AG08396 (cell line): ENCODE measurements around the gene CPVL.
"Not testable (repeated sequence)": the region's sequence is repeated elsewhere in the genome, so short reads cannot be mapped to it uniquely, and the experiment has no call there.

Source experiments
- DNase-seq: peaks from one replicate; pipeline ENCODE4 v3.0.0; 2012; ENCODE audit warnings: low spot score, mixed read lengths

Gene CPVL

DNA sequence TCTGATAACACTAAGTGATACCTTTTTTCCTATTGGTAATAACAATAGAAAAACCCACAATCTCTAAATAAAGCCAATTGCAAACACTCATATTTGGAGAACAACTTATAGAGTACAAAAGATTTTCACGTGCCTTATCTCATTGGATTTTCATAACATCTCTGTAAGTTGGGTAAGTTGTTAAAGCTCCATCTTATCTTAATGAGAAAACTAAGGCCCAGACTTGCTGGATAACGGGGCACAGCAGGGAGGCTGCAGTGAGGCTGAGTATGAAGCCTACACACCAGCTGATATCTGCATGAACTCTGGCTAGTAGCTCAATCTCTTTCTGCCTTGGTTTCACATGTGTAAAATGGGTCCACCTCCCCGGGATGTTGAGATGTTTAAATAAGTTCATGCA lies 26.8 kb downstream of the CPVL start:
- no peak for DNase-seq

DNA sequence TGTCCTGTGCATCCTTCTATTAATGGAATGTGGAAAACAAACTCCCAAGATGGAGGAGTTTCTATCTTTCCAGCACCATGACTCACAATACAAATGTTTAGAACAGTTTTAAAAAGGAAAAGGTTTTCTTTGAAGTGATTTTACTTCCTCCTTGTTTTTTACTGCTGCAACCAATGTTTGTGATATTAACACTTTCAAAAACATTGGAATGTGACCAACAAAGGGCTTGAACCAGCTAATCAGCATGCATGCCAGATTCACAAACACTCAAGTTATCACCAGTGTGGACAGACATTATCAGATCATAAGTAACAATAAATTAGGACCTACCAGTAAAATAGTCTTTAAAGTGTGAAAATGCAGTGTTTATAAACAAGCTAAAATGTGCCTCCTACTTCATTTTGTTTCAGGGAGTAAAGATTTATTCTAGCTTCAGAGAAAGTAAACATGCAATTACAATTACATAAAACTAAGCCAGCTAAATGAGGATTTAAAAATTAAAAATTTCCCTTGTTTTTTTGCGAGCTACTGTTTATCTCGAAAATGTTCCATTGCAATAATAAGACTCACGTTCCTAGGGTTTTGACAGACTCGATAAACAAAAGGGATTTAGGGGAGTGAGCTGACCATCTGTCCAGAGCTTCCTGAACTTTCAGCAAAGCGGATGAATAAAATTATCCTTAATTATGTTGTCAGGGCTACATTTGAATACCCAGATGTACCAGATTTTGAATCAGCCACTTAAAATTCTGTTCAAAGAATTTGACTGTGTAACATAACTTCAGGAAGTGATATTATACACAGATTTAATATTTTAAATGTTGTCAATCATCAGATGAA lies 29.8 kb downstream of the CPVL start:
- DNase-seq, result no peak

DNA sequence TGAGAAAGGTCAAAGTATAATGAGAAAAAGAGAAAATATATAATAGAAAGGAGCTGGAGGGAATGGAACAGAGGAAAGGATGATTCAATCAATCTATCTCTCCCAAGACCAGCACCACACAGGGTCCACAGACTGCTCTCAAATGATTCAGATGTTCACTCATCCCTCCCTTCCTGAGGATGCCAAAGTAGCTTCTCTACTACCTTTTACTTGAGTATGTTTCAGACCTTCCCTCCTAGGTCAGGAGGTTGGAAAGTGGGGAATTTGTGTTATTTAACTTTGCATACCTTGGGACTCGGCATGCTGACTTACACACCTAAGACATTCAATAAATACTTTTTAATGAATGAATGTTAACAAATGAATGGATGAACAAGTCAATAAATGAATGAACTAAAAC lies 30.6 kb downstream of the CPVL start:
- no peak for DNase-seq

DNA sequence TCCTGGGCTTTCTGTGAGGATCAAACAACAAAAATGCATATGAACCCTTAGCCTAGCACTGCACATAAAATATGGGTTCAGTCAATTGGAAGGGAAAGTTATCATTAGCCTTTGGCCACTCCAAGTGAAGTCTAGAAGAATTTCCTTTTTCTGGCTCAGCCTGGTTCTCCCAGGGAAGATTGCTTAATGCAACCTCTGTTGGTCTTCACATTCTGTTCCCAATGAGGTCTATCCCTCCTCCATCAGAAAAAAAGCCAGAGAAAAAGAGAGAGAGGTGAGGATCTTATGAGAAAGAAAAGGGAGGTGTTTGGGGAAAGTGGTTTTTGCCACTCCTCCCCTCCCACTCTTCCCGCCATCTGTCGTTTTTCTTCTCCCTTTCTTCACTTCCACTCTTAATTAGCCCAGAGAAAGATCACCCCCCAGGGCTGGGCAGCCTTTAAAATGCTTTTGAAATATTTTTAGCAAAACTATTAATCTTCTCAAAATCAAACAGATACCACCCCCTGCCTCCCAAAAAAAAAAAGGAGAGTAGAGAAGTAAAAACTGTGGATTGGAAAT lies 31.1 kb downstream of the CPVL start:
- DNase-seq, result no peak

DNA sequence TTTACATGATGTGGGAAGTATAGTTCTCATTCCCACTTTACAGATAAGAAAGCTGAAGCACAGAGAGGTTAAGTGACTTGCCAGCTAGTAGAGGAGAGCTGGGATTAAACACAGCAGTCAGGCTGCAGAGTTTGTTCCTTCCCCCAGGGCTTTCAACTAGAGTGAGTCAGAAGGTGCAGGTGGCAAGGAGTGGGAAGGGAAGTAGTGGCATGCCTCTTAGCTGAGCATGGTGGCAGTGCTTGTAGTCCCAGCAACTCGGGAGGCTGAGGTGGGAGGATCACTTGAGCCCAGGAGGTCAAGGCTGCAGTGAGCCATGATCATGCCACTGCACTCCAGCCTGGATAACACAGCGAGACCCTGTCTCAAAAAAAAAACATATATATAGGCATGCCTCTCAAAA lies 32.1 kb downstream of the CPVL start:
- not testable (repeated sequence) for DNase-seq

DNA sequence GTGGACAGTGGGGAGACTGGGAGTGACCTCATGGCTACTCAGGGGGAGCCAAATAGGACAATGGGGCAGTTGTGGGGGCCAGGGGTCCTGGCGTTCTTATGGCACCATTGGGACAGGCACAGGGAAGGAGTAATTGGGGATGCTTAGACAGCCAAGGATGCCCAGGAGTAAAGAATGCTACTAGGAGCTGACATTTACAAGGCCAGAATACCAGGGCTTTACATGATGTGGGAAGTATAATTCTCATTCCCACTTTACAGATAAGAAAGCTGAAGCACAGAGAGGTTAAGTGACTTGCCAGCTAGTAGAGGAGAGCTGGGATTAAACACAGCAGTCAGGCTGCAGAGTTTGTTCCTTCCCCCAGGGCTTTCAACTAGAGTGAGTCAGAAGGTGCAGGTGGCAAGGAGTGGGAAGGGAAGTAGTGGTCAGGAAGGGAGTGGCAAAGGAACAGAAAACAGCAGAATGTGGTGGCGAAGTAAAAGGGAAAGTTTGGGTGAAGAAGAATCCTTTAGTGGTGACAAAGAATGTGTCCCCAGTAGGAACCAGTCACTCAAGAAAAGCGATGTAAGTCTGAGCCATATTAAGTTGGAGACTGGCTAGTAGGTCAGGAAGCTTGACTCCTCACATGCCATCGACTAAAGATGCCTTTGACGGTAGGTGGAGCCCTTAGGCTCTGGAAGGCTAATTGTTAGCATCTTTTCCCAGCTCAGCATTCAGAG lies 32.8 kb downstream of the CPVL start:
- no peak for DNase-seq

DNA sequence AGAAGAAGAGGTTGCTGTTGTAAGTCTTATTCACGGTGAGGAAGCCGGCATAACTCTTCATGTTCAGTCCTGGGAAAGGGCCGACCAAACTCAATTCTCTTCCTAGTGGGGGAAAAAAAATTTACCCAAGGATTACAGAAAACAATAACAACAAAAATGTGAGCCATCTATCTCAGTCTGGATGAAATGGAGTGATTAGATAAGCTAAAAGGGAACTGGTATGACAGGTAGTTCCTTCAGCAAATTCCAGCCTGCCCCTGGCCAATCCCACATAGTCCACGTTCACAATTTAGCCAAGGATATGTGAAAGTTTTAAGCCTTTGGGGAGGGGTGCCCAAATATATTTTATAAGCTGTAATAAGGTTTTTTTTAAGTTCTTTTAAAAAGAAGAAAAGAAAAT lies 33.6 kb downstream of the CPVL start:
- no peak for DNase-seq

DNA sequence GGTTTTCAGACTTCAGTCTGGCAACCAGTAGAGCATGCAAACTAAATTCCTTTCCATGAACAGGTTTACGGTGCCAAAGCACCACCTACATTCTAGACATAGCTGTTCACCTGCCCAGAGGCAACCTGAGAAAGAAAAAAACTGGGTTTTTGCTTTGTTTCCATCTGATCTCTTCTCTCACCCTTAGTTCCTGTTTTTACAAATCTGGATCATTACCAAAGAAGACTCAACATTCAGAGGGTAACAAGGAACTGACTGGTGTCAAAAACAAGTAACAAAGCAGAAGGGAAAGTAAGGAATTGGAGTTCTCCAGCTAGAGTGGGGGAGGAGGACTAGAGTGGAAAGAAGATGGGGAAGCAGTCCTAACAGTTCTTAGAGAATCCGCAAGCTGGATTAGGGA lies 36.4 kb downstream of the CPVL start:
- no peak for DNase-seq

DNA sequence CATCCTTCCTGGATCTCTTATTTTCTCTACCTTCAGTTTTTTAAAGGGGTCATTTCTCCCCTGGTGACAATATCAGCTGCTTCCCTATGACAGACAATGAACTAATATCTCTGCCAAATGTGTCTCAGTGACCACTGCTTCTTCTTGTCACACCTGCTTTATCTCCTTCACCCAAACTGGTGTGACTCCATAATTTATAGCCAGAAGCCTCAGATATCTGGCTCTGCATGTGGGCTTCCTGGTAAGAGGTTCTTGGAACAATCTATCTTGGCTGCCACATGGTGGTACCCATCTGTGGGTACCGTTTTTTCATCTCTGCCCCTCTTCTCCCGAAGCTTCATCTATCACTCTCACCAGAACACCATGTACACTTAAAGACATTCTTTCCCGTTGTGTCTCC lies 37.0 kb downstream of the CPVL start:
- no peak for DNase-seq

DNA sequence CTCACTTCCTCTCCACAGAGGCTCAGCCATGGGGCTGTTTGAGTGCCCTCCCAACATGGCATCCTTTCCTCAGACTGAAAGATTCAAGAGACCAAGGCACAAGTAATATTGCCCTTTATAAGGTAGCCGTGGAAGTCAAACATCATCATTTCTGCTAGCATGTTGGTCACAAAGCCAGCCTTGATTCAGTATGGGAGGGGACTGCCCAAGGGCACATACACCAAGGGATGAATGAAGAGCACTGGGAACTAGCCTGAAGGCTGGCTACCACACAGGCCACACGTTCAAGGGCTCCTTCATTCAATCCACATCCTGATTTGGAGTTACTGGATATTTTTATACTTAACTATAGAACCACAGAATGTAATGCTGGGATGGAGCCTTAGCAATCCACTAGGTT lies 39.3 kb downstream of the CPVL start:
- no peak for DNase-seq

DNA sequence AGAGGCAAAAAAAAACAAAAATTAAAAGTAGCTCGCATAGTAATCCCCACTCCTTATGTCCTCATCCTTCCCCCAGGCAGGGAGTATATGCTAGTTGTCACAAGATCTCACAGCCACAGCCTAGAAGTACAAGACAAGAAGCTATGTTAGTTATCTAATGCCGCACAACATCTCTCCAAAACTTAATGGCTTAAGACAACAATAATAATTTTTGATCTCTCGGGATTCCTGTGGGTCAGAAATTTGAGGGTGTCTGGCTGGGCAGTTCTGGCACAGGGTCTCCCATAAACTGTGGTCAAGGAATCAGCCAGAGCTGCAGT lies 39.7 kb downstream of the CPVL start:
- DNase-seq, result no peak

DNA sequence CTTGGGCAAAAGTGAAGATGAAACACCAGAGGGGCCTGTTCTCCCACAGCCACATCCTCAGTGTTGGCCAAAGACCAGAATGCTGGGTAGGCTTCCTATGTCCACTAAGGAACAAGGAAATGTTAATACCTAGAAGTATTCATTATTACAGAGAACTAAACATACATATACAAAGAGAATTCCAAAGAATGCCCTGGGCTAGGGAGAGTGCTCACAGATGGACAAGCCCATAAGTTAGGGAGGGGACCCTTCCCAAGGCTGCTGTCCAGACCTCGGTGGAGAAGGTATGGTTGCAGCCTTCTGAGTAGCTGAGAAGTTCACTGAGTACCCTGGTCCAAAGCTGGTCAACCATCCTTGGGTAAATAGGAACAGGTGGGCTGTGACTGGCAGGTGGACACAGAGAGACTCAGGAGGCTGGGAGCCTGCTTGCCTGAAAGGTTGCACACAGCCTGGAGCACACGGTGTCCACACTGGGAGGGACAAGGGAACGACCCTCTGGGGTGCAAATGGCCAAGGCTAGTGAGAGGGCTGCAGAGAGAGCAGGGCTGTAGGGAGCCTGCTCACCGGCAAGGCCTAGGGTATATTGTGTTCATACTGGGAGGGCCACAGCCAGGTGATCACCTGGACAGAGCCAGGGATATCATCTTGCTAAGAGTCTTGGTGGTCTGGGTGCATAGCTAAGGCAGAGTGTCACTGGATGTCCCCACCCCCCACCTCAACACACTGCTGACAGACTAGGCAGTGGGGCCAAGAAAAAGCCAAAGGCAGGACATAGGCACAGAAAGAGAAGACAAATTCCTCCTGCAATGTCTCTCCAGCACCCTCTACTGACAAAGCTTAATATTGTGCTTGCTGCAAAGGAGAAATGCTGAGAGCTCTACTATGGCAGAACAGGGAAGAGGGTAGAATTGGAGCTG lies 40.3 kb downstream of the CPVL start:
- peak; percentile 36 for DNase-seq

DNA sequence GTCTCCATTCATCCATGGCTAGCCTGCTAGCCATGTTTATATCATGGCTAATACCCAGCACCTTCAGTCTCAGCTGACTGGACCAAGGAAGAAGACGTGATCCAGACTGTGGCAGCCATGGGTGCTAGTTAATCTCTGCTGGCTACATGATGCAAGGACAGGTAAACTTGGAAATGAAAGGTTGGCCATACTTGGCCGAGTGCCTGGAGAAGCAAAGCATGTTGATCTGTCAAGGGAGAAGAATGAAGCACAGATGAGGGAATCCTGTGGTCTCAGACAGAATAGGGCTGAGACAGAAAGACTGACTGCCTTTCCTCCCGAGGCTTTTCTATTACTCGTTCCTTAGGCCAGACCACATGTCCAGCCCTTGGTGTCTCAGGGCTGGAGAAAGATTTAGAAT lies 41.1 kb downstream of the CPVL start:
- no peak for DNase-seq

DNA sequence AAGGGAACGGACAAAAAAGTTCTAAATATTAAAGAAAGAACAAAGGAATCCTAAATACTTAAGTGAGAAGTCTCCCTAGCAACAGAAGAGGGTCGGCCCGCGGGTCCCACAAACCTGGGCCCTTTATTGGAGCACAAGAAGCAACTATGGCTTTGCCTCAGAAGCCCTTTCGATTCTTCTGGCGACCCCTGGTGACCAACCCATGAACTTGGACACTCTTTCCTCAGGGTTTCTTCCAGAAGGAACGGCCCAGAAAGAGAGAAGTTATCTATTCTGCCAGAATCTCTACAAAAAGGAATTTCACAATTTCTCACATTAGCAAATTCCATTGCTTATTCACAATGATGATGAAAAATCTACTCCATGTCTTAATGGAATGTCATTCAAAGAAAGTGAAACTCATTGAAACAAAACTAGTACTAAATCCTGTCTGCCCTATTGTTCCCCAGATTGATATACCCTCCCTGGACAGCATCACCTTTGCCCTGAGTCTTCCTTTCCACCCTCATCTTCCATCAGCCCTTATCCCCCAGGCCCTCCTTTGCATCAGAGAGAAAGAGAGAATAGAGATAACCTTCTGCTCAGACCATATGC lies 43.7 kb downstream of the CPVL start:
- DNase-seq, result peak; percentile 30

DNA sequence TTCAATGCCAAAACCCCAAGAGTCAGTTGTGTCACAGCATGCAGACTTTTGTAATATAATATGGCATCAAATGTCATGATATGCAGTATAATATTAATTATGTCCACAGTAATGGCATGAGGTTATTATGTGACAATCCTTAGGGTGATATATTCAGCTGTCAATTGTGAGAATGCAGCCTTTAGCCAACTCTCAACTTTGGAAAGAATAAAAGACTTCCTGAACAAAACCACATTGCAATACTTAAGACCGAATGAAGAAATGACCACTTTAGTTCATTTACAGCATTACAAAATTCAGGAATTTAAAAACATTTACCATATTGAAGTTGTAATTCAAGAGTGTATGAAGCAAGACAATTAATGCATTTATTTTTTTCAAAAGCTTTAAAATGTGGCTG lies 45.4 kb downstream of the CPVL start:
- DNase-seq, result no peak

DNA sequence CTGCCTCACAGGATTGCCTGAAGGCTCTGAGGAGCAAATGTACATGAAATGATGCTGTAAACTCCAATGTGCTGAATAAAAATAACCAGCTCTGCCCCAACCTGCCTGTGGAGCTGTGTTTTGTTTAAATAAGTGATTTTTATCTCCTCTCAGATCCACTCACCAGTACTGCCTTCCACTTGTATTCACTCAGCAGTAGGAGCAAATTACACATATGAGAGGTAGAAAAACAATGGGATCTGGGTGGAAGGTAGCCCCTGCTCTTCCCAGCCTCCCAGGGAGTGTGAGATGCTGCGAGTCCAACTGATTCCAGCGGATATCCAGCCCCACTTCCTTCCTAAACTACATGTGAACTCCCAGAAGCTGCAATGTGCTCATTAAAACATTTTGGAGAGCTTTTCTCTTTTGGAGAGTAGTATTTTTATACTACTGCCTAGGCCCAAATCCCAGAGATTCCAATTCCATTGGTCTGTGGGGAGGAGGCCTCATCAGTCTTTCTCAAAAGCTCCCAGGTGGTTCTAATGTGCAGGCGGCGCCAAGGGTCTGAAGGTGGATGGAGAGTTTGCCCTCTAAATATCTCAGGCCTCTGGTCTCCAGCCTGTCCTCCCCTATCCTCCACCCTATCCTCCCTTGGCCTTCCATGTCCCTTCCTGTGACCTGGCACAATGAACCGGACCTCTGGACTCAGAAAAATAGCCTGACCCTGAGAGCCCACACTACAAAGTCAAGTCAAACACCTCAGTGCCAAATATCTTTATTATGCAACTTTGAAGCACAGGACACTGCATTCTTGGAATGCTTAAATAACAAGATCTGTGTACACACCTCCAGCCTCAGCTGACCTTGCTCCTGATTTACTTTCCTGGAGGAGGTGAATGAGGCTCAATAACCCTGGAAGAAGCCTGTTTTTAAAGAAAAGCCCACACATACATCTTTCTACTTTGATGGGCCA lies 46.2 kb downstream of the CPVL start:
- DNase-seq, result no peak

DNA sequence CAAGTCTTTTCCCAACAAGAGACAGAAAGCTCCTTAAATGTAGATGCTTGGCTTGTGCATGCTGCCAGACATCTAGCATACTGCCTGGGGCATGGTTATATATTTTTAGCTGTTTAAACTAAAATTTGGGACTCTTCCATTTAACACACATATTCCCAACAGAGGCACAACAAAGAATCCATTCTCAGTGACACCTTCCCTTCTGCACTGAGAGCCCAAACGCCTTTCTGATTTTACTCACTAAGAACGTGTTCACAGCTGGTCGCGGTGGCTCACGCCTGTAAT lies 49.9 kb downstream of the CPVL start:
- DNase-seq, result no peak

DNA sequence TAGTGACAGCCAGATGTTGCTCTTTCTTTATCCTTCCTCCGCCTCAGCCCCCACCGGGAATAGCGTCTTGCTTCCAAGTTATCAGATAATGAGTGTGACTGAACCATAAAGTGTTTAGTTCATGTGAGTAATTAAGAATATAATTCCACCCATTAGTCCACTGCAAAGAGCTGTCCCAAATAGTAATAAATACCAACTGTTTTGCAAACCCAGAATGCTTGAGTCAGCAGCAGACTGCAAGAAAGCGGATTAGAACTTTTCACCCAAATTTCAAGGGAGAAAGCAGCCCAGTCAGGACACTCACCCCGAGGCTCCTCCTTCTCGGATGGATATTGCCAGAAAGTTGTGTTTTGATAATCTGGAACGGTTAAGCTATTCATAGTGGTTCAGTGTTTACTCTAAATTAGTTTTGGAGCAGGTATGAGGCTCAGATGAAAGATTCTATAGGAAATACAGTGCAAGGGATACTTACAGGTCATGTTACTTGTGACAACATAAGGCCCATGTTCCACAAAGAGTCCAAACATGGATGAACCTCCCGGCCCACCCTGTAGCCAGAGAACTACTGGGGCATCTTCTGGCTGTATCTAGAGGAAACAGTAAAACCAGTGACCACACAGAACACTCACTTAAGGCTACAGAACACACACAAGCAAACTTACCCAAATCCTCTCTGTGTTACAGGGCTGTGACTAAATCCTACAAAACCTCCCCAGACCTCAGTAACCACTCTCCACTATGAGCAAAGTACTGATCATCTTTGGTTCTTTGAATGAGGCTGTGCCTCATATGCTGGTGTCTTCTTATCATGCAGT lies 50.5 kb downstream of the CPVL start:
- no peak for DNase-seq

DNA sequence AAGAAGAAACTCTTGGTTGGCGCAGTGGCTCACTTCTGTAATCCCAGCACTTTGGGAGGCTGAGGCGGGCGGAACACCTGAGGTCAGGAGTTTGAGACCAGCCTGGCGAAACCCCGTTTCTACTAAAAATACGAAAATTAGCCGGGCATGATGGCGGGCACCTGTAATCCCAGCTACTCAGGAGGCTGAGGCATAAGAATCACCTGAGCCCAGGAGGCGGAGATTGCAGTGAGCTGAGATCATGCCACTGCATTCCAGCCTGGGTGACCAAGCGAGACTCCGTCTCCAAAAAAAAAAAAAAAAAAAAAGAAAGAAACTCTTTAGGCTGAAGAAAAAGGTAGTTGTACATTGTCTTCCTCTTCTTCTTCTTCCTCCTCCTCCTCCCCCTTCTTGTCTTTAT lies 53.2 kb downstream of the CPVL start:
- DNase-seq, result not testable (repeated sequence)

DNA sequence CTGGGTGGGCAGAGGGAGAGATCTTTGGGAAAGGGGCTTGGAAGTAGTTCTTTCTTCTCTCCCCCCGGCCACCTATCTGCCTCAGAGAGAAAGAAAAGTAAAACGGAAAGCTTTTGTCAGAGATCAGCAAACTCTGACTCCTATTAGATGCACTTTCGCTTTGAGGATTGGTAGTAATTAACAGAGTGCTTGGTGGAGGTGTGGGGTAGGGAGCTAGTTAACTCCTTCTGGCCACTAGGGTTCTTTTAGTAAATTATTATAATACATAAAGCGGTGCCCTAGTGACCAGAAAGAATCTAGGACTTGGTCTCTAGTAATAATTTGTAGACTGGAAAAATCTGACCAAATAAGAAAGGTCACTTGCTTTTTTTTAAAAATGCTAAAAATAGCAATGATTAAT lies 54.6 kb downstream of the CPVL start:
- DNase-seq, result no peak
